Fibroblast of skin of right quadriceps (primary cell): Measurements from ENCODE around the gene CMTM8.
"Not testable (repeated sequence)": the region's sequence is repeated elsewhere in the genome, so short reads cannot be mapped to it uniquely, and the experiment has no call there.

Source experiments
- DNase-seq: peaks from one replicate; pipeline ENCODE4 v3.0.0-alpha.2; 2013

The CMTM8 gene

DNA sequence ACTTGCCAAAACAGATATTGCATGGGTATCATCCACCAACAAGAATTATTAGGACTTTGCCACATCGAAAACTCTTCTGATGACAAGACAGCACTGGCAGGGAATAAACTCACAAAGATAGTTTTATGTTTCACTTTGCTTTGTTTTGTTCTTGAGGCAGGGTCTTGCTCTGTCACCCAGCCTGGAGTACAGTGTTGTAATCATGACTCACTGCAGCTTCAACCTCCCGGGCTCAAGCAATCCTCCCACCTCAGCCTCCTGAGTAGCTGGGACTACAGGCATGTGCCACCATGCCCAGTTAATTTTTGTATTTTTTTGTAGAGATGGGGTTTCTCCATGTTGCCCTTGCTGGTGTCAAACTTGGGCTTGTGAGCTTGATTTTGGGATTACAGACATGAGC is 151.1 kb downstream of the CMTM8 start:
- DNase-seq: not testable (repeated sequence)

- peak; percentile 44 for DNase-seq
These were observed 153.4 kb downstream of the CMTM8 start, which contains the start of gene CMTM7 for GRCh38 chr3:32391643-32392535. Gene CMTM7 (plus strand): TSS chr3:32391853. CDS start chr3:32391907, 54 bp downstream.

- peak; percentile 48 for DNase-seq
These were observed 154.2 kb downstream of the CMTM8 start for GRCh38 chr3:32392536-32393302.

GRCh38 chr3:32395496-32395895 is 157.0 kb downstream of the CMTM8 start:
- no peak for DNase-seq

- DNase-seq: no peak
These were observed 159.5 kb downstream of the CMTM8 start for GRCh38 chr3:32397941-32398340.

GRCh38 chr3:32398531-32398930 is 160.1 kb downstream of the CMTM8 start:
- no peak for DNase-seq

- peak; percentile 52 for DNase-seq
These were observed 160.6 kb downstream of the CMTM8 start for GRCh38 chr3:32399030-32399620.

DNA sequence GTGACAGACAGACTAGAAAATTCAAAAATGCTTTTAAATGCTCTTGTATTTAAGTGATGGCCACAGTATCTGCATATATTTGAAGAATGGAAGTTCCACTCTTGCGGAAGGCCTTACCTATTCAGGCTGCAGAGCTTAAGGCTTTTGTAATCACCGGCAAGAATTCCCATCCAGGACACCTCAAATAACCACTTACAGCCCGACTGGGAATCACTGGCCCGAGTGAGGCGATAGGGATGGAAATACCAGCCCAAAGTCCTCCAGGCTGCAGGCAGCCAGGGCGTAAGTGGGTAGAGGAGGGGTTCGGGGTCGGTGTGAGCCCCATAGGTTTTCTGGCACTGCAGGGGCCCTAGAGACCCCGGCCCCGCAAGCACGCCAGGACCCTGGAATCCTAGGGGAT is 162.6 kb downstream of the CMTM8 start:
- no peak for DNase-seq

- peak; percentile 64 for DNase-seq
These were observed 163.1 kb downstream of the CMTM8 start for GRCh38 chr3:32401556-32402081.

GRCh38 chr3:32403663-32404062 is 165.2 kb downstream of the CMTM8 start:
- DNase-seq: no peak

- no peak for DNase-seq
These were observed 166.2 kb downstream of the CMTM8 start for GRCh38 chr3:32404714-32405113.

DNA sequence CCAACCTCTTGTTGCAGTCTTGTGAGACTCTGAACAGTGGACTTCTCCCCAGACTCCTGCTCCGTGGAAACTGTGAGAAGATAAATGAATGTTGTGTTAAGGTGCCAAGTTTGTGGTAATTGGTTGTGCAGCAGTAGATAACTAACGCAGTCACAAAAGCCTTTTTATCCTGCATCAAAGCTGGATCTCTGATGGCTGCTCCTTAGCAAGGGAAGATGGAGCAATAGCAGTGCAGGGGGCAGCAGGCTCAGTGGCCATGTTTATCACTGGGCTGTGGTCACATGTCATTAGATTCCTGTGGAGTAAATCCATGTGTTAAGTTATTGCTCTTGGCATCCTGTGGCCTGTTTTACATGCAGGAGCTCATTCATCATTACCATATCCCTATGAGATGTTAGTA is 166.7 kb downstream of the CMTM8 start:
- peak; percentile 18 for DNase-seq

DNA sequence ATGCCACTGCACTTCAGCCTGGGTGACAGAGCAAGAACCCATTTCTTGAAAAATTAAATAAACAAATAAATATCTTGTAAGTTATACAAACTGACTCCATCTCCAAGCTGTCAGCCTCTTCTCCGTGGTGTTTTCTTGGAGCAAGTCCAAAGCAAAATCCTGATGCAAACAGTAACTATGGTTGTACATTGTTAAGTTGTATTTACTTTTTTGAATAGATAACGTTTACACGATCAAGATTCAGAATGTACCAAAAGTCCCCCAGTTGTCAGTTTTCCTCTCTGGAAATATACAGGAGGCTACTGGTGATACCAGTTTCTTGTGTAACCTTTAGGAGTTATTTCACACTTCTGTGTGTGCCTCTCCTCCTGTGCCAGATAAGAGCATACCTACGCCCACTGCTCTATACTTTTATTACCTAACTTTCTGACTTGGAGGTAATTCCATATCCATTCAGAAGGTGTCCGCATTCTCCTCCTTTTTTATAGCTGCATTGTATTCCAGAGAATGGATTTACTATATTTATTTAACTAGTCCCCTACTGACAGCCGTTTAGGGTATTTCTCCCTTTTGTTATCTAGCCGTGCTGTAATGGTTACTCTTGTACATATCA is 167.3 kb downstream of the CMTM8 start:
- no peak for DNase-seq

DNA sequence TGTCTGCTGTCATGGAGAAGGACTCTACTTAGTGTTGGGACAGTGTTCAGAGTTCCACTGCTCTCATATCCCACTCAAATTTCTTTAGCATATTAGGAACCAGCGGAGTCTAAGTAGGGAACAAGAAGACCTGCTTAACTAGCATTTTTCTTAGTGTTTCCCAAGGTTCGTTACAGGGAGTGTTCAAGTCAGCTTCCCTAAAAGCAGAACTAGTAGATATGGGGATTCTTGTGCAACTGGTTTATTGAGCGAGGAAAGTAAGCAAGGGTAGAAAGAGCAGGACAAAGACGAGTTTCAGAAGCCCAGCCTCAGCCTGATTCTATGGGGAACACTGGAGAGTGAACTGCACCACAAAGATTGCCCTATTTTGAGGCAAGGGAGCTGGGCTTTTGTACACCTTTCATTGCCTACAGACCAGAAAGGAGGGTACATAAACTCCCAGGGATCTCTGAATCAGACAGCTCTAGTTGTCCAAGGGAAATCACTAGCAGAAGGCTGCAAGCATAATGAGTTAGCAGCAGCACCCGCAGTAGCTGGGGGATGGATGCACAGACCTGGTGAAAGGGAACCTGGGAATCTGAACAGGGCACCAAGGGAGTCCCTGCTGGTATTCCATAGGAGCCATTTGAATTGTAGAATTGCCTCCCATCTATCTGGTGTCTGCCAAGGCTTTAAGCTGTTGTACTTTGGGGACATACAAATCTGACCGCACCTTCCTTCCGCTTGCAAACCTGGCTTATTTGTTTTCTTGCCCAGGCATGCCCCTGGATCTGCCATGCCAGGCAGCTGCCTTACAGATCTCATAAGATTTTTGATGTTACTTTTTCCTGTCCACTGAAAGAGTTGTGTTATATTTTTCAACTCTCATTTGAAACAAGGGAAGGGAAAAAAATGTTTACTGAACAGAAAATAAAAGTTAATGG is 168.3 kb downstream of the CMTM8 start:
- no peak for DNase-seq

DNA sequence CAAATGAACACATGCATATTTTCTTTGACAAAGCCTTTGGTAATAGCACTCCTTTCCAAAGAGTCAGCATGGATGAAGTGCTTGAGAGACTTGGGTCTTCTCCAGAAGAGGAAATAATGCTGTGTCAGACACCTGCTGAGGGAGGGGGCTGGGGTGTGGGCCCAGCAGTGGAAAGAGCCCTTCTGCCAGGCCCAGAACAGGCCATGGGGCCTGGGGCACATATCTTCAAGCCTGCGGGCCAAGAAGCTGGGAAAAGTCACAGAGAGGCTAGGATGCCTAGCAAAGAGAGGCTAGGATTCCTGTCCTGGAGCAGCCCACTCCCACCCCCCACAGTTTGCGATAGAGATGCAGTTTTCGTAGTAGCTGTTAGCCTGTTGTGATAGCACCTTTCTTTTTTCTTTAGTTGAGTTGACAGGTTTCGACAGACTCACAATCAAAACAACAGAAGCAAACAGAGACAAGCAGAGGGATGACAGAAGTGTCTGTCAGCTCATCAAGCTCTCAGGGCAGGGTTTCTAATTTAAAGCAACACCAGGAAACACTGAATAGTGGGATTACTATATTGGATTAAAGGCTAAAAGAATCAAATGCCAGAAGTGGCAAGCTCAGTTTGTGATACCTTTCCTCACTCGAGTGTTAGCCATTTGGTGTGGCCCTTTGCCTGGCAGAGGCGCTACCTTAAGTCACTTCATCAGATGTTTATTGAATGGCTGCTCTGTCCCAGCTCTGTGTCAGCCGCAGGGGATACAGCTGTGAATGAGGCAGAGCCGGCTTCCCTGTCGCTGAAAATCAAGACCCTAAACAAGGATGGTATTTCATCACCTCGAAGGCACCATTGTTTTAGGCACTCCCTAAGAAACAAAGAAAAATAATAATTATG is 172.1 kb downstream of the CMTM8 start:
- no peak for DNase-seq

DNA sequence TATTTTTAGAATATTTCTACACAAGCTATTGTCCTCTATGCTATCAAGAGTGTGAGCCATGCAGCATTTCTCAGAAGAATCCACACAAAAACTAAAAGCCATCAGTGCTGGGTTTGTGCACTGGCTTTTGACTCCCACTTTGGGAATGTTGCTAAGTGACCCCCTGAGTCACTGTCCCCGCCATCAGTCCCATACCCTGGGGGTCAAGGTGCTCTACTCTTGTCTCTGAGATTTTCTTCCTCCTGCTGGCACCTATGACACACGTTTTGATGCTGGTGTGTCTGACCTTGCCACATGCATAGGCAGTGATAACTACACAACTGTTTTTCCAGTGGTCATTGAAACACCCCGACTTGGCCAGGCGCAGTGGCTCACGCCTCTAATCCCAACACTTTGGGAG is 173.0 kb downstream of the CMTM8 start:
- DNase-seq: no peak

- DNase-seq: no peak
These were observed 174.4 kb downstream of the CMTM8 start for GRCh38 chr3:32412887-32413286.

DNA sequence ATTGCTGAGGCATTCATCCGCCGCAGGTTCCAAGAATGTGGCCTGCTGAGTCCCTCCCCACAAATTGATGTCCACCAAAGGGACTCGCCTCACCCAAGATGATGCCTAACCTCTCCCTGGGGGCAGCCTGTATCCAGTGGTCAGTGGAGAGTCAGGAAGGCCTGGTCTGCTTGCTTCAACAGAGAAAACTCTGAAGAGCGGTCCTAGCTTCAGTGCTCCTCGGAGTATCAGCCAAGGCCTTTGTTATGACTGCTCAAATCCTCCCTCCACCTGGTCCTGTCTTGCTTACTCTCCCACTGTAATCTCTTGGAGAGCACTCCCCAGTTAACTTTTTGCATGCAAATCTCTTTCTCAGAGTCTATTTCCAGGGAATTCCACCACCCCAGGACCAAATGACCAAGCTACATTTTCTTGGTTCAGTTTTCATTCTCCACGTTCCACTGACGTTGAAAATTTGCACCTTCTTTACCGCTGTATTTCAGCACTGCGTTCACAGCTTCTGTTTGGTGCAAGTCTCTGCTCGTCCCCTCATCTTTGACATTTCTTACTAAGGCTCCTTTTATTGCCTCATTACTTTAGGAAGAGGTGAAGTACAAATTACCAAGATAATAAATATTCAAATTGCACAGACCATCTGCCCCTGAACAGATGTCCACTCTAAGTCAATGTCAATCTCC is 175.5 kb downstream of the CMTM8 start:
- DNase-seq: no peak

GRCh38 chr3:32414522-32415202 is 176.2 kb downstream of the CMTM8 start:
- DNase-seq: peak; percentile 34
